Pulmonary artery endothelial cell (primary cell): ENCODE results near the gene TWSG1. TPM values are rescaled to one million over a fixed set of nuclear protein-coding genes. Genes with fewer than 3 reads are reported as not detected.

Source experiments
- DNase-seq: peaks from one replicate; pipeline ENCODE4 v3.0.0-alpha.2; 2011; ENCODE audit warnings: low read depth, low spot score
- total RNA-seq: library from RNA; depleted of rRNA; stranded (reverse); fragments of >200 nt; gene quantifications from 2 replicates; pipeline ENCODE4 v1.2.3, GENCODE V29; 2014

TWSG1 gene
- total RNA-seq = 103 and 116 TPM in 2 replicates

DNA sequence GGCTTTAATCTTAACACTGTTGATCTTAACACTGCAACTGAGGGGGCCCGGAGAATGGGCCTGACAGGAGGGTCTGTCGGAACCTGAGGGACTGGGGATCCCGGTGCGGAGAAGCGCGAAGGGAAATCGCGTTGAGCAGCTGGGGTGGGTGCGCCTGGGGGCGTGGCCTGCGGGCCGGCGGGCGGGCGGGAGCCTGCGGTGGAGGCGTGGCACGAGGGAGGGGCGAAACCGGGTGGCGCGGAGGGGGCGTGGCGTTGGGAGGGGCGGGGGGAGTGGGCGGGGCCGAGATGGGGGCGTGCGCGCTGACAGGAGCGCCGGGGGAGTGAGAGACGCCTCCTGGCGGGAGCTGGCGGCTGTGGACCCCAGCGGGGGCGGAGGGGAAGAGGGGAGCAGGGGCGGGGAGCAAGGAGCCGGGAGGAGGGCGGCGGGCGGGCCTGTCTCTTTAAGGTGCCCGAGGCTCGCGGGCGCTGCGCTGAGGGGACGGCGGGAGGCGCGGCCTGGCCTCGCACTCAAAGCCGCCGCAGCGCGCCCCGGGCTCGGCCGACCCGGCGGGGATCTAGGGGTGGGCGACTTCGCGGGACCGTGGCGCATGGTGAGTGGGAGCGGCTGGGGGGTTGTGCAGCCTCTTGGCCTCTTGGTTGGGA, at the start of gene TWSG1:
Gene TWSG1, plus strand, starts transcription at position 445 of the 644 bp plus-strand sequence. CDS start 2,457 bp downstream, outside the sequence.
- DNase-seq = peak; percentile 82

DNA sequence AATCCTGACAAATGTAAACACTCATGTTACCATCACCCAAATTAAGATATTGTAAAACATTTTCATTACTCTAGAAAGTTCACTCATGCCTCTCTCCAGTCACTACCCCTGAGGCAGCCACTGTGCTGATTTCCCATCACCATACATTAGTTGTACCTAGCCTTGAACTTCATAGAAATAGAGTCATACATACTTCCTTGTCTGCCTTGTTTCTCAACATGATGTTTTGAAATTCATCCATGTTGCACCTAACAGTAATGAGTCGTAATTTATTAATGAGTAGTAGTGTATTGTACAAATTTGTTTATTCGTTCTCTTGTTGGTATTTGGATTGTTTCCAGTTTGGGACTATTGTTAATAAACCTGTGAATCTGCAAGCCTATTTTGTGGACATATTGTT, 49.0 kb upstream of the TWSG1 start:
- DNase-seq = no peak

DNA sequence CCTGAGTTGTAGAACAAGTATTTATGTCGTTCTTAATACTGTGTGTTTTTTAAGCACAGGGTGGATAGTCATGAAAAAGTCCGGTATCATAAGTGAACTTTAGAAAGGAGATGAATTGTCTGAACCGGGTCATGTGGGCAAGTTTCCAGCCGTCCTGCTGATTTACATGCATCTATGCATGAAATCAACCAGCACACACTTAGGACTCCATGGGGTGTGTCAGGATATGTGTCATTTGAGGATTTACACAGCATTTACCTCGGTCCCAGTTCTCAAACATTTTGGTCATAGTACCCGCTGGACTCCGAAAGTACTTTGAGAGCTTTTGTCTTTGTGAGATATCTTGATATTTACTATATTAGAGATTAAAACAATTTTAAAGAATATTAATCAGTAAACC, 47.5 kb upstream of the TWSG1 start:
- DNase-seq = no peak

DNA sequence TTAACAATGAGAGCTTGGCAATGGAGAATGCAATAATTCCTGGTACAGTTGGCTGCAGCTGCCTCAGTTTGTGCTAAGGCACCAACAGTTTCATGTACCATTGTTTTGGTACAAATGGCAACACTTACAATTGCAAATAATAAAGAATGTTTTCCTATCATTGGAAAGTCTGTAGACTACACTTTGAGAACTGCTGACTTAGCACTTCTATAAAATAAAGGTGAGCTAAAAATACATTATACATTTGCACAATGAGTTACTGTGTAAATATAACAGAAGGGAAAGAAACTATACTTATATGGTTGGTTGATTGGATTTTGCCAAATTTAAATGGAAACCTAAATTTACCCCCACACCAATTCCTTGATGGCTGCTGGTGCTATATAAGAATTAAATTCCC, 44.9 kb upstream of the TWSG1 start:
- DNase-seq = no peak

DNA sequence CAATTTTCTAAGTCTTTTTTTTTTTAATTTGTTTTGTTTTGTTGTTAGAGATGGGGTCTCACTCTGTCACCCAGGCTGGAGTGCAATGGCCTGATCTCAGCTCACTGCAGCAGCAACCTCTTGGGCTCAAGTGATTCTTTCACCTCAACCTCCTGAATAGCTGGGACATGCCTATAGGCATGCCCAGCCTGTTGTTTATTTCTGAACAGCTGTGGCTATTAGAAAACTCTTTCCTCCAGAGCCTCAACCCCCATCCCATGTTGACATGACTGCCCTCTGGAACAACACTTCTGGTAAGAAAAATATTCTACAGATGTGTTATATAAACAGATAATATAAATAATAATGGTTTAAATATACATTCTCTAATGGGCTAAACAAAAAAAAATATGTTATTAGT, 44.4 kb upstream of the TWSG1 start:
- no peak for DNase-seq

DNA sequence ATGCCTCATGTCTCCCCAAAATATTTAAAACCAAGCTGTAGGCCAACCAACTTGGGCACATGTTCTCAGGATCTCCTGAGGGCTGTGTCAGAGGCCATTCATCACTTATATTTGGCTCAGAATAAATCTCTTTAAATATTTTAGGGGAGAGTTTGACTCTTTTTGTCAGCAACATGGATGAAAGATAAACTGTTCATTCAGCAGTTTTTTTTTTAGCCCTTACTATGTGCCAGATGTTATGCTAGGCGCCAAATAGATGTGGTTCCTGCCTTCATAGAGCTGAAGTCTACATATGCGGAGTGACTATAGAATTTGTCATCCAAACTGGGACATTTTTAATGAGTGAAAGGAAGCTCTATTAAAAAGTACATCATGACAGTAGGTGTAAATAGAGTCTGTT, 42.5 kb upstream of the TWSG1 start:
- DNase-seq = no peak

DNA sequence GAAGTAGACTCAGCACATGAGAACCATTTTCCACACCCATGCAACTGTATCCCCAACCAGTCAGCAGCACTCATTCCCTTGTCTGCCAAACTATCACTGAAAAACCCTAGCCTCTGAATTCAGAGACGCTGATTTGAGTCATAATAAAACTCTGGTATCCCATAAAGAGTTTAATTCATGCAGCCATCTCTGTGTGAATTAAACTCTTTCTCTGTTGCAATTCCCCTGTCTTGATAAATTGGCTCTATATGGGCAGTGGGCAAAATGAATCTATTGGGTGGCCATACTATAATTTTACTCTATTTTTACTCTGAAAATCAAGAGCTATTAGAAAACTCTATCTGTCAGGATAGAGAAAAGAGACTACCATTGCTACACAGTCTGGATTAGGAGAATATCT, 40.6 kb upstream of the TWSG1 start:
- DNase-seq = no peak

DNA sequence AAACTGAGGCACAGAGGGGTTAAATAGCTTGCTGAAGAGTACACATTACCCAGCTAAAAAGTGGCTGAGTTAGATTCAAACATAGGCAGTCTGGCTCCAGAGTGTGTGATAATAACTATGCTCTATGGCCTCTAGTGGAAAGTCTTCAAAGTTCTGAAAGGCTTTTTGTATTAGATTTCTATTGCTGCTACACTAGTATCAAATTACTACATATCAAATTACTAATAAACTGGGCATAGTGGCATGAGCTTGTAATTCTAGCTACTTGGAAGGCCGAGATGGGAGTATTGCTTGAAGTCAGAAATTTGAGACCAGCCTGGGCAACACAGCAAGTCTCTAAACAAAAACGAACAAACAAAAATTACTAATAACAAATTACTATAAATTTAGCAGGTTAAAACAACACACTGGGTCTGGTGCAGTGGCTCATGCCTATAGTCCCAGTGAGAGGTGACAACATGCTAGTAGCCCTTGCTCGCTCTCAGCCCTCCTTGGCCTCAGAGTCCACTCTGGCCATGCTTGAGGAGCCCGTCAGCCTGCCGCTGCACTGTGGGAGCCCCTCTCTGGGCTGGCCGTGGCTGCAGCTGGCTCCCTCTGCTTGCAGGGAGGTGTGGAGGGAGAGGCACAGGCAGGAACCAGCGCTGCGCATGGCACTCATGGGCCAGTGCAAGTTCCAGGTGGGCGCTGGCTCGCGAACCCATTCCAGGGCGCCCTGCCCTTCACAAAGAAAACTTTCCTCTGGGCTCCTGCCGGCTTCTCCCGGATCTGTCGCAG, 38.2 kb upstream of the TWSG1 start:
- no peak for DNase-seq

DNA sequence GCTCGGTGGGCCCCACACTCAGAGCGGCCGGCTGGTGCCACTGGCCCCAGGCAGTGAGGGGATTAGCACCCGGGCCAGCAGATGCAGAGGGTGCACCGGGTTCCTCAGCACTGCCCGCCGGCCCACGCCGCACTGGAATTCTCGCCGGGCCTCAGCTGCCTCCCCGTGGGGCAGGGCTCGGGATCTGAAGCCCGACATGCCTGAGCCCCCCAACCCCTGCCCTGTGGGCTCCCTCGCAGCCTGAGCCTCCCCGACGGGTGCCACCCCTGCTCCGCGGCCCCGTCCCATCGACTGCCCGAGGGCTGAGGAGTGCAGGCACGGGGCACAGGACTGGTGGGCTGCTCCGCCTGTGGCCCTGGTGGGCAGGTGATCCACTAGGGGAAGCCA, 37.6 kb upstream of the TWSG1 start:
- DNase-seq = no peak

DNA sequence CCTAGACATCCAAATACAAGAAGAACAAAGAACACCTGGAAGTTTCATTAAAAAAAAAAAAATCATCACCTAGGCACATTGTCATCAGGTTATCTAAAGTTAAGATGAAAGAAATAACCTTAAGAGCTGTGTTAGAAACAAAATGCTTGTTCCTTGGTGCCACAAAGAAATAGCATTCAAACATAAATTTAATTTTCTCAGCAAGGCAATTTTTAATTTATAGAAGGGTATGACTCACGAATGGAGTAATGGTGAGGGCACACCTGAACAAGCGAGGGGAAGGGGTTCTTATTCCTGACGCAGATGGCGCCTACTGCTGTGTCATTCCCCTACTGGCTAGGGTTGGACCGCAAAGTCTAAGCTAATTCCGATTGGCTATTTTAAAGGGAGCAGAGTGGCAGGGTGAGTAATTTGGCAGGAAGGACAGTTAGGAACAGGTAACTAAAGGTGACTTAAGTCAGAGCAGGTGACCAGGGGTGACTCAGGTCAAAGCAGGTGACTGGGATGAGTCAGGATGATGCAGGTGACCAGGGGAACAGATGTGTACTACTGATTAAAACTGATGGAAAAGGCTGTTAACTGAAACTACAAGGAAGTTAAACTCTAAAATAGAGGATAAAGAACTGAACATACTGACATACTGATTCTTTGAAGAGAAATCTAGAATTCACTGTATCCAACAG, 30.0 kb upstream of the TWSG1 start:
- no peak for DNase-seq

DNA sequence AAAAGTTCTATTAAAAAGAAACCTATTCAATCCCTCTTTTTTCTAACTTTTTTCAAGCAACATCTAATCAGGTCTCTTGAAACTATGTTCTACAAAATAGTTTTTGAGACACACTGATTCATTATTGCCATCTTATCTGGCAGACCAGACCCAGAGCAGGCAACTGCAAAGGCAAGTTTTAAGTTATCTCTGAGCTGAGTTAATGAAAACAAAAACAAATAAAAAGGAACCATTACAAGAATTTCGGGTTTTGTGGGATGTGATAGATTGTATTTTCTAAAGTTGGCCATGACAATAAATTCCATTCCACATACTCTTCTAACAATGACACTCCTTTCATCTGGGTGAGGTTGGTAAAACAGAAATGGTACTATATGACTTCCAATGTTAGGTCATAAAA, 15.2 kb upstream of the TWSG1 start:
- no peak for DNase-seq

DNA sequence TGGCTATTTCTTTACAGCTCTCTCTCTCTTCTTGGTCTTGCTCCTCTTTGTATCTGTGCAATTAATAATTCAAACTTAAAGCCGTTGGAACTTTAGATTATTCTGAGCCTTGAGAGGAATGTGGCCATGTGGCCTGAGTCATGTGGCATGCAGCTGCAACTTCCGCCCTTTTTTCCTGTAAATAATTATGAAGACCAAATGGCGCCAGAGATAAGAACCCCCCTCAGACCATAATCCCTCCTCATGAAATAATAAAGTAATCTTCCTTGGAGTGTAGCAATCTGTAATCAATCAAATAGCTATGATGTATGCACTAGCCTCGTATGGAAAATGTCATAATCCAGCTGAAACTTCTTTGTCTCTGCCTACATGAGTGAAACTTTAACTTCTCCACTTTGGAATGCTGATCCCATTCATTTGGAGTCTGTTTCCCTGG, 13.5 kb upstream of the TWSG1 start:
- DNase-seq = peak; percentile 85

DNA sequence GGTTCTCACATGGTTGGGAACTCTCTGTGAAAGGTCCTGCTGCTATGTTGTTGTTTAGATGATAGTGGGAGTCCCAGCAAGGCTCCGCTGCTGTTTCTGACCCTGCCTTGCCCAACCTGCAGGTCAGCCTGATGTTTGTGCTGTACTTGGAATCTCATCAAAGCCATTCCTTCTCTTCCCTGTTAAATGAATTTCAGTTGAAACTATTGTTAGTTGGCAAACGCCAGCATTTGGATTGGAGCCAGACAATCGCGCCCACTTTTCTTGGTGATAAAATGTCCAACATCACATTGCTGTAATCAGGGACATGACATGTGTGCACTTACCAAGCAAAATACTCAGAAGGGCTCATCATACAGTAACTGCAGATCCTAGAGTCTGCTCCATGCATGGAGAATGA, 12.8 kb upstream of the TWSG1 start:
- DNase-seq = no peak

DNA sequence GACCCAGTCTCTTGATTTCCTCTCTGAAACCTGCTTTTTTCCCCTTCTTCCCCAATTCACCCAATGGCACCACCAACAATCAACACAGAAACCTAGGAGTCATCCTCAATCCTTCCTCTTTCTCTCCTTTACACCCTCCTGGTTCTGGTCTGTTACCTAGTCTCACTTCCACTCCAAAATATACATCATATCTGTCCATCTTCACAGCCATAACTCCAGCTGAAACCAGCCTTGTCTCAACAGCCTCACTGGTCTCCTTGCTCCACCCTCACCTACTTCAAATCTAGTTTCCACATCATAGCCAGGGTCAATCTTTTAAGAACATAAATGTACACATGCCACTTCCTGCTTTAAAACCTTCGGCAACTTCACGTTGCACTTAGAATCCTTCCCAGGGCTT, 11.8 kb upstream of the TWSG1 start:
- no peak for DNase-seq

DNA sequence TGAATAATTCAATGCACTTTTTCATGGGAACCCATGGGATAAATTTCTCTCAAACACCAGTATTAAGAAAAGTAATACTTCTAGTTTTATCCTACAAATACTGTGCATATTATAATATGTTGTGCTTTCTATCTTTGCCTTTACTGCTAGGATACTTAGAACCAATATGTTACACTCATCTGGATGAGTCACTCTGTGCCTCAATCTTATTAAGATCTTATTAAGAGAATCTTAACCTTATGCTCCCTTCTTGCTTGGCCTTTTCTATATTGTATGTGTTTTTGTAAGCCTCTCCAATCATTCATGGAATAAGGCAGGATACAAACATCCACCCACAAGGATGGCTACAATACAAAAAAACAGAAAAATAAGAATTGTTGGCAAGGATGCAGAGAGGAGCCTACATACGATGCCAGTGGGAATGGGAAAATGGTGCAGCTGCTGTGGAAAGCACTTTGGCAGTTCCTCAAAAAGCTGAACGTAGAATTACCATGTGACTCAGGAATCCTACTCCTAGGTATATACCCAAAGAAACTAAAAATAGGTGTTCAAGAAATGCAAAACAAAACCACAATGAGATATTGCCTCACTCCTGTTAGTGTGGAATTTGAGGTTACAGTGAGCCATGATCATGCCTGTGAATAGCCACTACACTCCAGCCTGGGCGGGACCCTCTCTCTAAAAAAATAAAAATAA, 10.7 kb upstream of the TWSG1 start:
- no peak for DNase-seq

DNA sequence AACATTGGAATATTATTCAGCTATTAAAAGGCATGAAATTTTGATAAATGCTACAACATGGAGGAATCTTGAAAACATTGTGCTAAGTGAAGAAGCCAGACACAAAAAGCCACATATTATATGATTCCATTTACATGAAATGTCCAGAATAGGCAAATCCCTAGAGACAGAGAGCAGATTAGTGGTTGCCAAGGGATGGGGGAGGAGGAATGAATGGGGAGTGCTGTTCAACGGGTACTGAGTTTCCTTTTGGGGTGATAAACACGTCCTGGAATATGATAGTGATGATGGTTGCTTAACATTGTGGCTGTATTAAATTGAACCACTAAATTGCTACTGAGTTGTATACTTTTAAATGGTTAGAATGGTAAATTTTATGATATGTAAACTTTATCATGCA, 8.9 kb upstream of the TWSG1 start:
- no peak for DNase-seq

DNA sequence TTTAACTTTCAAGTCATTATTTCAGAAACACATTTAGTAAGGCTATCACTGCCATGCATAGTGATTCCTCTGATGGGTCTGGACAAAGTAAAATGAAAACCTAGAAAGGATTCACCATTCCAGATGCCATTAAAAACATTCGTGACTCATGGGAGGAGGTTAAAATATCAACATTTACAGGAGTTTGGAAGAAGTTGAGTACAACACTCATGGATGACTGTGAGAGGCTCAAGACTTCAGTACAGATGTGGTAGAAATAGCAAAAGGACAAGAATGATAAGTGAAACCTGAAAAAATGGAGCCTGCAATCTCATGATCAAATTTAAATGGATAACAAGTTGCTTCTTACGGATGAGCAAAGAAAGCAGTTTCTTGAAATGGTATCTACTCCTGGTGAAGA, 5.8 kb upstream of the TWSG1 start:
- no peak for DNase-seq

DNA sequence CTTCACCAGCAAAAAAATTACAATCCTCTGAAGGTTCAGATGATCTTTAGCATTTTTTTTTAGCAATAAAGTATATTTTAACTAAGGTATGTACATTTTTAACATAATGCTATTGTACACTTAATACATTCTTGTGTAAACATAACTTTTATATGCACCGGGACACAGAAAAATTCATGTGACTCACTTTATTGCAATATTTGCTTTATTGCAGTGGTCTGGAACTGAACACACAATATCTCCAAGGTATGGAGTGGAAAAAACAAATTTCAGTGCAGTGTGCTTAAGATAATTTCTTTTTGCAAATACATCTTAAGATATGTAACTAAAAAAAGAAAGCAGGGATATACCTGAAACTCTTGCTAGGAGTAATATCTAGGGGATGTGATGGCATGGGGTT, 5.1 kb upstream of the TWSG1 start:
- DNase-seq = no peak

DNA sequence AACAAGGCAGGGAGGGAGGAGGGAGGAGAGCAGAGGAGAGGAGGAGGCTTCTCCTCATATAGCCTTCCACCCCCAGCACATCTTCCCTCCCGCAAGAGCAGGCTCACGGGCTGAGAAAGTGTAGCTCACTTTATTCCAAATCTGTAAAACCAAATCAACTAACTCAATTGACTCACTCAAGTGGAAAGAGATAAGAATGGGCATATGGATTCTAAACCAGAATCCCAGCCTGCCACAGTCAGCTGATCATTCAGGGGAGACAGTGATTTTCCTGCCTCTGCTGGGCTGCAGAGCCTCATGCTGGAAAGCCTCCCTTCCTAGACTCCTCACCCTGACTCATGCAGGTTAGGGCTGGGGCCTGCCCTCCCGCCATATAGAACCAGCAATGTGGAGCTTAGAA, 4.2 kb upstream of the TWSG1 start:
- no peak for DNase-seq

DNA sequence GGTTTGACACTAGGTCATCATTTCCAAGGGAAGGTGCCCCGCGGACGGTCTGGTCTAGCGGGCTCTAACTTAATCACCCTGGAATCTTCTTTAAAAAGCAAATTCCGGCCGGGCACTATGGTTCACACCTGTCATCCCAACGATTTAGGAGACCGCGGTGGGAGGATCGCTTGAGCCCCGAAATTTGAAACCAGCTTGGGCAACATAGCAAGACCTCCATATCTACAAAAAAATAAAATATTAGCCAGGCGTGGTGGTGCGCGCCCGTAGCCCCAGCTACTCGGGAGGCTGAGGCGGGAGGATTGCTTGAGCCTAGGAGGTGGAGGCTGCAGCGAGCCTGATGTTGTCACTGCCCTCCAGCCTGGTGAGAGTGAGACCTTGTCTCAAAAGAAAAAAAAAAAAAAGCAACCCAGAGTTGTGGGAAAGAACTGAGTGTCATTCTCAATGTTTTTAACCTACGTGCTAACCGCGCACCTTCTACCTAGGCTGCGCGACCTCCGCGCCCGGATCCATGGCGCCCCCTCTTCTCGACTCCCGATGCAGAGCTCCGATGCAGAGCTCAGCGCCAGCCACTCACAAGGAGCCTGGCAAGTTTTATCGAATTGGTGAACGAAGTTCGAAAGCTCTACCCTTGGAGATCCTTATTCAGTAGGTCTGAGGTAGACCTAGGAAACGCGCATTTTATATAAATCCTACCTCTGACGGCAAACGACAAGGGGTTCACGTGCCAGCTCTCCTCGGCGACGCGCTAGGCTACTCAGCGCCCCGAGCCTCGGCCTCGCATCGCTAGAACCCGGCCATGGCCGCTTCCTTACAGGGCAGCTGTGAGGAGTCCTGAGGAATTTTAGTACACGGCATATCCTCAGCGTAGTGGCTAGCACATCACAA, 888 bp upstream of the TWSG1 start:
- no peak for DNase-seq
